Mononuclear cell (primary cell): Measurements from ENCODE around the gene XNDC1N. TPM values are rescaled to one million over a fixed set of nuclear protein-coding genes. Genes with fewer than 3 reads are reported as not detected.

Source experiments
- H3K27me3 ChIP-seq: 2 replicates; pipeline ENCODE4 v1.6.0; 2011; ENCODE audit warnings: low read length, control low read depth; ENCODE audit not compliant: insufficient read depth
- H3K4me1 ChIP-seq: 2 replicates; pipeline ENCODE4 v1.5.1; 2011; ENCODE audit warnings: mild to moderate bottlenecking, low read length, control low read depth; ENCODE audit not compliant: insufficient read depth
- H3K4me3 ChIP-seq: 2 replicates; pipeline ENCODE4 v1.5.1; 2011; ENCODE audit warnings: mild to moderate bottlenecking, low read length, moderate library complexity
- H3K9me3 ChIP-seq: 2 replicates; pipeline ENCODE4 v1.5.1; 2011; ENCODE audit warnings: low read depth, mild to moderate bottlenecking, control low read depth, low read length
- total RNA-seq: library from RNA; depleted of rRNA; stranded (reverse); fragments of >200 nt; gene quantifications from one replicate; pipeline ENCODE4 v1.2.3, GENCODE V29; 2012

The XNDC1N gene, protein sequence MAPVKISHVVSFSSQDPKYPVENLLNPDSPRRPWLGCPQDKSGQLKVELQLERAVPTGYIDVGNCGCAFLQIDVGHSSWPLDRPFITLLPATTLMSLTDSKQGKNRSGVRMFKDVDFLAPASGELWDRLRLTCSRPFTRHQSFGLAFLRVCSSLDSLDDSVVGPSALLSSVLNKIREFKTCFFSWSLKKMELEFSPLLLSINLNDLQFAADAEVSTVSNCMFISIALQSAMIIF
- total RNA-seq: 10.3 TPM

DNA sequence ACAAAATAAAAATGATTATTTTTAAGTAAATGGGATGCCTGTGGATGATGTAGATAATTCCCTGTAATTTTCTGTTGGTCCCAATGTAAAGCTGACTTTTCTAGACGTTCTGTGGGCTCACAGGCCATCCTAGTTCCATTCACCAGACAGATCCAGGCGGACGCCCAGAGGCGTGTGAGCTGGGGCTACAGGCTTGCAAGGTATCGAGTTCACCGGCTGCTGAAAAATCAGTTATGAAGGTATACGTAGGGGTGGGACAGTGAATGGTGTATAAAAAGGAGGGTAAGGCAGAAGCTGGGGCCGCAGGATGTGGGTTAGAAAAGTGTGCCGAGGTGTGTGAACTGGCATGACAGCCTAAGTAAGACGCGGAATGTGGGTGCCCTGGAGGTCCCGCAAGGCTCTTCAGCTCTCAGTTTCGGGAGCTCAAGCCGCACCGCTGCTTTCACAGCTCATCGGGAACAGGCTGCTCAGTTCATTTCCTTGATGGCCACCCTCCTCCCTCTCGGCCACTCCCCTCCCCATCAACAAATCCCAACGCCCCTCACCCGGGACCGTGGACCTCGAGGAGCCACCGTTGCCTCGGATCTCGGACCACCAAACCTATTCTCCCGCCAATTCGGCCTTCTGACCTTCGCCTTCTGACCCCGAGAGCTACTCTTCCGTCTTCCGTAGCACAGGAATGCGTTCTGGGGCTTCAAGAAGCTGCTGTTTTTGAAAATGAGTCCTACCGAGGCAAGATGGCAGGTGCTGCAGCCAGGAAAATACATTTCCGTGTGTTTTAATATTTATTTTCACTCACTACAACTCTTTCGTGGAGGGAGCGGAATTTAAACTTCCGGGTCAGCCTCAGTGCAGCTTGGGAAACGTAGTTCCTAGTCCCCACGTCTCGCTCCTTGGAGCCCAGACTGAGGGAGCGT lies at the start of gene XNDC1N:
XNDC1N (minus strand) TSS at position 775 of the 917 bp plus-strand sequence. CDS start 5,241 bp downstream, outside the sequence.
- Histone ChIP-seq H3K4me3 (peak within 1 kb of the TSS; percentile 72), H3K27me3 (no peaks in the 10 kb centered on the region), H3K9me3 (no peaks in the 10 kb centered on the region), H3K4me1 (peaks cover 26% of the 10 kb centered on the region)

DNA sequence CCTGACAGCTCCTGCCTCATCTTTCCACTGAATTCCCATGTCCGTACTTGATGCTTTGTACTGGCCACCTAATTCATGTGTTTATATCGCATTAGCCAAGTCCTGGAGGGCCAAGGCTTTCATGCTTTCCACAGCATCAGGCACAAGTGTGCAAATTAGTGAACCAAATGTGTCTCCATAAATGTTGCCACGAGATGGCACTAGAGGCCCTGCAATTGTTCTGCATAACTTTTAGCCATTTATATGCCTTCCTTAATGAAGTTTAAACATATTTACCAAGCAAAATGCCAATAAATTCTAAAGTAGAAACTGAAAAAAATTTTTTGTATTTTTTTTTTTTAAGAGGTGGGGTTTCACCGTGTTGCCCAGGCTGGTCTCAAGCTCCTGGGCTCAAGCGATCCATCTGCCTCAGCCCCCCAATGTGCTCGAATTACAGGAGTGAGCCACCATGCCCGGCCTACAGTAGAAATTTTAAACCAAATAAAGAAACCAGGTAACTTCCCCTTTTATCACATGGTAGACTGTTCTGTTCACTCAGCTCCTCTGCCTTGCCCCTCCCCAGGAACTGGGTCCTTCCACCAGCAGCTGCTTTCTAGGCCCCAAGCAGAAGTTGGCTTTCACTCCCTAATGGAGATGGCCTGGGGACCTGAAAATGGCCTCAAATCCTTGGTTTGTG lies 49.5 kb upstream of the XNDC1N start:
- no peaks in the 10 kb centered on the region for H3K27me3 ChIP-seq
- H3K9me3 ChIP-seq: no peaks in the 10 kb centered on the region
- H3K4me1 ChIP-seq: peaks cover 9% of the 10 kb centered on the region
- H3K4me3 ChIP-seq: no peak overlapping the region

- peaks cover 9% of the 10 kb centered on the region for H3K4me1 ChIP-seq
- no peak overlapping the region for H3K4me3 ChIP-seq
- H3K9me3 ChIP-seq: no peaks in the 10 kb centered on the region
- H3K27me3 ChIP-seq: no peaks in the 10 kb centered on the region
Observed at GRCh38 chr11:71977090-71977489, 48.7 kb upstream of the XNDC1N start.

- H3K4me3 ChIP-seq: no peak overlapping the region
- H3K9me3 ChIP-seq: no peaks in the 10 kb centered on the region
- no peaks in the 10 kb centered on the region for H3K27me3 ChIP-seq
- peaks cover 9% of the 10 kb centered on the region for H3K4me1 ChIP-seq
Observed at GRCh38 chr11:71976551-71976950, 48.2 kb upstream of the XNDC1N start.

- no peak overlapping the region for H3K4me3 ChIP-seq
- no peaks in the 10 kb centered on the region for H3K9me3 ChIP-seq
- no peaks in the 10 kb centered on the region for H3K27me3 ChIP-seq
- no peaks in the 10 kb centered on the region for H3K4me1 ChIP-seq
Observed at GRCh38 chr11:71971680-71972079, 43.3 kb upstream of the XNDC1N start.

- Histone ChIP-seq H3K4me1 (peaks cover 12% of the 10 kb centered on the region), H3K4me3 (no peak overlapping the region), H3K9me3 (no peaks in the 10 kb centered on the region), H3K27me3 (no peaks in the 10 kb centered on the region)
Observed at GRCh38 chr11:71964641-71965040, 36.2 kb upstream of the XNDC1N start.

- Histone ChIP-seq H3K9me3 (no peaks in the 10 kb centered on the region), H3K4me3 (no peak overlapping the region), H3K4me1 (peaks cover 12% of the 10 kb centered on the region), H3K27me3 (no peaks in the 10 kb centered on the region)
Observed at GRCh38 chr11:71963468-71963867, 35.1 kb upstream of the XNDC1N start.

DNA sequence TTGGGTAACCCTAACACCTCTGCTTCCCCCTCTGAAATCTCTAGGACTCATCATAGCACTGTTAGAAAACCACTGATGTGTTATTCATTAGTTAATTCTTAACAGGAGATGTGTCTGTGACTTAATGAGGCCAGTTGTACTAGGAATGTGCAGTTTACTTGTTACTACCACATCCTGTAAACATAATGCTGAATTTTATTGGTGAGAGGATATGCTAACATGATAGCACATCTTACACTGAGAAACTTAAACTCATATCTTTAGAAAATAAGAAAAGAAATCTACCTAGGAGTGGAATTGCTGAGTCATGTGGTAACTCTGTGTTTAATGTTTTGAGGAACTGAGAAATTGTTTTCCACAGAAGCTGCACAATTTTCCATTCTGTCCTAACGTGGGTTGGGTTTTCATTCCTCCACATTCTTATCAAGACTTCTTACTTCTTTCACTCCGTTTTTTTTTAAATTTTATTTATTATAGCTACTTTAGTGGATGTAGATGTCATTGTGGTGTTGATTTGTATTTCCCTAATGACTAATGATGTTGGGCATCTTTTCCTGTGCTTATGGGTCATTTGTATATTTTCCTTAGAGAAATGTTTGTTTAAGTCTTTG lies 34.1 kb upstream of the XNDC1N start:
- Histone ChIP-seq H3K9me3 (no peaks in the 10 kb centered on the region), H3K4me3 (no peak overlapping the region), H3K27me3 (no peaks in the 10 kb centered on the region), H3K4me1 (peaks cover 12% of the 10 kb centered on the region)

- Histone ChIP-seq H3K9me3 (no peaks in the 10 kb centered on the region), H3K27me3 (no peaks in the 10 kb centered on the region), H3K4me3 (no peak overlapping the region), H3K4me1 (no peaks in the 10 kb centered on the region)
Observed at GRCh38 chr11:71955898-71956456, 27.6 kb upstream of the XNDC1N start.

GRCh38 chr11:71951741-71952310 lies 23.4 kb upstream of the XNDC1N start:
- no peaks in the 10 kb centered on the region for H3K27me3 ChIP-seq

DNA sequence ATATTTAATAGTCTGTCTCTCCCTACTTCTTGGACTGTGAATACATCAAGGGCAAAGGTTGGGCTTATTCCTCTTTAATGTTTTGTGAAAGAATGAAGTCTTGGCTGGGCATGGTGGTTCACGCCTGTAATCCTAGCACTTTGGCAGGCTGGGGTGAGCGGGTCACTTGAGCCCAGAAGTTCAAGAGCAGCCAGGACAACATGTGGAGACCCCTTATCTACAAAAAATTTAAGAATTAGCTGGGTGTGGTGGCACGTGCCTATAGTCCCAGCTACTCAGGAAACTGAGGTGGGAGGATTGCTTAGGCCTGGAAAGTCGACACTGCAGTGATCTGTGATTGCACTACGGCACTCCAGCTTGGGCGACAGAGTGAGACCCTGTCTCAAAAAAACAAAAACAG lies 20.6 kb upstream of the XNDC1N start:
- Histone ChIP-seq H3K9me3 (no peaks in the 10 kb centered on the region), H3K4me3 (no peak overlapping the region), H3K27me3 (no peaks in the 10 kb centered on the region), H3K4me1 (no peaks in the 10 kb centered on the region)

More at GRCh38 chr11:71951741-71952310, 23.4 kb upstream of the XNDC1N start:
- Histone ChIP-seq H3K9me3 (no peaks in the 10 kb centered on the region), H3K4me1 (no peaks in the 10 kb centered on the region), H3K4me3 (no peak overlapping the region)

DNA sequence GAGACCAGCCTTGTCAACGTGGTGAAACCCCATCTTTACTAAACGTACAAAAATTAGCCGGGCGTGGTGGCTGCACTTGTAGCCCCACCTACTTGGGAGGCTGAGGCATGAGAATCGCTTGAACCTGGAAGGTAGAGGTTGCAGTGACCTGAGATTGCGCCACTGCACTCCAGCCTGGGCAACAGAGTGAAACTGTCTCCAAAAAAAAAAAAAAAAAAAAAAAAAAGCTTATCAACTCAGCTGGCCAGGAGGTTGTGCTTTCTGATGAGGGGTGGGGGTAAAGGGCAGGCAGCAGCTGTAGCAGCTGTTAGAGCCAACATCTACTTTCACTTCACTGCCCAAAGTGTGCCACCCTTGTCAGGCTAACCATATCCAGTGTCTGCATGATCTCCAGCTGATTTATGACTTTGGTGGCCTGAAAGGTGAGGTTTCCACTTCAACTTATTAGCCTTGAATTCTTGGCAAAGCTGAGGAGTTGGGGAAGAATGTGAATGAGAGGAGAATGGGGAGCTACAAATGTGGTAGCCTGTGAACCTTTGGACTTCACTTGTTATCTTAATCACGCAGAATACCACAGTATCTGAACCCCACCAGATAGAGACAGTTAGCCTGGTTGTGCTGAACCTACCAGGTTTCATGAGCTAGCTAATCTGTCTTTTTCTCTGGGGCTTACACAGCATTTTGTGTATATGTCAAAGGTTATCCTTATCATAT lies 20.1 kb upstream of the XNDC1N start:
- Histone ChIP-seq H3K4me1 (no peaks in the 10 kb centered on the region), H3K4me3 (no peak overlapping the region), H3K9me3 (no peaks in the 10 kb centered on the region), H3K27me3 (no peaks in the 10 kb centered on the region)

DNA sequence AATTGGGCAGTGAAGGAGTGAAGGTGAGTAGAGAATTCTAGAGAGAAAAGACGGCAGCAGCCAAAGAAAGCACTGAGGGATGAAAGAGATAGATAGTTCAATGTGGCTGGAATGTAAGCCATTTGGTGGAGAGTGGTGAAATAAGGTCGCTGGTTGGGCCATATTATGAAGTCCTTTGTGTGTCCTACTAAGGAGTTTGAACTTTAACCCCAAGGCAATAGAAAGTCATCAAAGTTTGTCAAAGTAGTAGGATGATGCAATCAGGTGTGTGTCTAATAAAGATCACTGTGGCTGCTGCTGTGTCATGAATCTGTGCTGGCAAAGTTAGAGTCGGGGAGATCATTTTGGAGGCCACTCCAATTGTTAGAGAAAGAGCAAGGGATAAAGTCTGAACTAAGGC lies 19.1 kb upstream of the XNDC1N start:
- Histone ChIP-seq H3K9me3 (no peaks in the 10 kb centered on the region), H3K4me3 (no peak overlapping the region), H3K4me1 (no peaks in the 10 kb centered on the region), H3K27me3 (no peaks in the 10 kb centered on the region)

- no peaks in the 10 kb centered on the region for H3K4me1 ChIP-seq
- H3K9me3 ChIP-seq: no peaks in the 10 kb centered on the region
- H3K27me3 ChIP-seq: no peaks in the 10 kb centered on the region
- no peak overlapping the region for H3K4me3 ChIP-seq
Observed at GRCh38 chr11:71946144-71946571, 17.8 kb upstream of the XNDC1N start.
